GM21381 (cell line): ENCODE measurements around the gene IL17B.
A peak's percentile ranks its signal among the peaks of the same experiment; 100 is the strongest.

ENCODE experiments used
- ATAC-seq: cut with Tn5 transposase; IDR thresholded peaks from one replicate; pipeline ENCODE4 v1.9.1; 2021; ENCODE audit warnings: mild to moderate bottlenecking, moderate library complexity; ENCODE audit not compliant: unreplicated experiment

The IL17B gene

GRCh38 chr5:149362541-149362940, 16.6 kb downstream of the IL17B start:
- ATAC-seq, result no peak

- no peak for ATAC-seq
These were observed 18.8 kb downstream of the IL17B start for GRCh38 chr5:149360272-149360671.

GRCh38 chr5:149358868-149359495, 20.1 kb downstream of the IL17B start:
- no peak for ATAC-seq

- peak; percentile 7 for ATAC-seq
These were observed 20.8 kb downstream of the IL17B start for GRCh38 chr5:149358294-149358651.

GRCh38 chr5:149357370-149358293, 21.5 kb downstream of the IL17B start, which contains the start of gene PCYOX1L:
TSS of gene PCYOX1L (plus strand) at chr5:149358046. CDS start at chr5:149358069, 23 bp downstream.
- peak; percentile 99 for ATAC-seq

- no peak for ATAC-seq
These were observed 22.7 kb downstream of the IL17B start for GRCh38 chr5:149356391-149356790.

- ATAC-seq, result no peak
These were observed 23.4 kb downstream of the IL17B start for GRCh38 chr5:149355688-149356087.

- no peak for ATAC-seq
These were observed 25.2 kb downstream of the IL17B start for GRCh38 chr5:149353911-149354310.

GRCh38 chr5:149352169-149352568, 26.9 kb downstream of the IL17B start:
- ATAC-seq, result no peak

- no peak for ATAC-seq
These were observed 29.7 kb downstream of the IL17B start for GRCh38 chr5:149349382-149349781.

GRCh38 chr5:149348518-149348917, 30.6 kb downstream of the IL17B start:
- no peak for ATAC-seq

- ATAC-seq, result peak; percentile 4
These were observed 33.2 kb downstream of the IL17B start for GRCh38 chr5:149345892-149346222.

GRCh38 chr5:149345147-149345891, 33.8 kb downstream of the IL17B start, which contains the start of gene GRPEL2:
TSS of gene GRPEL2 (plus strand) at chr5:149345499. CDS start at chr5:149345540, 41 bp downstream.
- peak; percentile 98 for ATAC-seq

GRCh38 chr5:149344151-149344550, 34.9 kb downstream of the IL17B start:
- ATAC-seq, result no peak

- ATAC-seq, result no peak
These were observed 37.2 kb downstream of the IL17B start for GRCh38 chr5:149341876-149342275.

- ATAC-seq, result no peak
These were observed 38.2 kb downstream of the IL17B start for GRCh38 chr5:149340920-149341319.

GRCh38 chr5:149338364-149338763, 40.7 kb downstream of the IL17B start:
- no peak for ATAC-seq

GRCh38 chr5:149337736-149338135, 41.4 kb downstream of the IL17B start:
- no peak for ATAC-seq

- no peak for ATAC-seq
These were observed 45.2 kb downstream of the IL17B start for GRCh38 chr5:149333711-149334443.

GRCh38 chr5:149328177-149328576, 50.9 kb downstream of the IL17B start:
- no peak for ATAC-seq

GRCh38 chr5:149326611-149327010, 52.5 kb downstream of the IL17B start:
- ATAC-seq, result no peak
